Mesenchymal stem cell (in vitro differentiated cells and primary cell): Measurements from ENCODE around the gene COG7. TPM values are rescaled to one million over a fixed set of nuclear protein-coding genes. Genes with fewer than 3 reads are reported as not detected.

Source experiments
- DNase-seq: peaks from one replicate; pipeline ENCODE4 v3.0.0-alpha.2; 2013
- H2AFZ ChIP-seq: one replicate; pipeline ENCODE4 v1.6.1; 2013; ENCODE audit warnings: low read depth, mild to moderate bottlenecking, control low read depth, inconsistent platforms, low read length, moderate library complexity
- H2AK5ac ChIP-seq: 2 replicates; pipeline ENCODE4 v1.6.1; 2013; ENCODE audit warnings: low read length, moderate library complexity, mild to moderate bottlenecking, inconsistent platforms; ENCODE audit not compliant: severe bottlenecking
- H2BK120ac ChIP-seq: one replicate; pipeline ENCODE4 v1.6.1; 2013; ENCODE audit warnings: low read depth, mild to moderate bottlenecking, inconsistent platforms, low read length, moderate library complexity
- H2BK12ac ChIP-seq, 2 experiments: one replicate each; pipeline ENCODE4 v1.6.1; 2013; ENCODE audit warnings: inconsistent platforms in 2 of 2, low read length in 2 of 2, mild to moderate bottlenecking in 2 of 2, moderate library complexity in 2 of 2, control low read depth in 1 of 2
- H2BK15ac ChIP-seq: one replicate; pipeline ENCODE4 v1.6.1; 2013; ENCODE audit warnings: mild to moderate bottlenecking, low read depth, inconsistent platforms; ENCODE audit not compliant: poor library complexity, severe bottlenecking
- H2BK5ac ChIP-seq: 2 replicates; pipeline ENCODE4 v1.6.1; 2013; ENCODE audit warnings: low read depth, mild to moderate bottlenecking, low read length, control low read depth, inconsistent platforms; ENCODE audit not compliant: poor library complexity, severe bottlenecking
- H3K14ac ChIP-seq, 2 experiments: one replicate each; pipeline ENCODE4 v1.6.1; 2013; ENCODE audit warnings: inconsistent platforms in 2 of 2, low read length in 2 of 2, control low read depth in 1 of 2, mild to moderate bottlenecking in 1 of 2, moderate library complexity in 1 of 2
- H3K18ac ChIP-seq, 2 experiments: one replicate each; pipeline ENCODE4 v1.6.1; 2013; ENCODE audit warnings: inconsistent platforms in 2 of 2, low read length in 2 of 2, control low read depth in 1 of 2, low read depth in 1 of 2, mild to moderate bottlenecking in 1 of 2
- H3K23ac ChIP-seq, 2 experiments: one replicate each; pipeline ENCODE4 v1.6.1; 2013; ENCODE audit warnings: inconsistent platforms in 2 of 2, low read length in 2 of 2, mild to moderate bottlenecking in 2 of 2, moderate library complexity in 2 of 2, control low read depth in 1 of 2
- H3K27ac ChIP-seq: 2 replicates; pipeline ENCODE4 v1.5.1; 2013; ENCODE audit warnings: mild to moderate bottlenecking, moderate library complexity, low read length, control low read depth, inconsistent platforms; ENCODE audit not compliant: poor library complexity, severe bottlenecking
- H3K27me3 ChIP-seq, 2 experiments: 2 replicates each; pipeline versions ENCODE4 v1.6.1 to v1.7.0; 2013; ENCODE audit warnings: low read length in 2 of 2, mild to moderate bottlenecking in 2 of 2, moderate library complexity in 2 of 2, control low read depth in 1 of 2, inconsistent platforms in 1 of 2; ENCODE audit not compliant: control insufficient read depth in 1 of 2, insufficient read depth in 1 of 2
- H3K36me3 ChIP-seq, 2 experiments: 2 replicates each; pipeline versions ENCODE4 v1.6.1 to v1.7.0; 2013; ENCODE audit warnings: low read length in 2 of 2, control low read depth in 1 of 2, inconsistent platforms in 1 of 2, low read depth in 1 of 2, mild to moderate bottlenecking in 1 of 2; ENCODE audit not compliant: insufficient read depth in 2 of 2, control insufficient read depth in 1 of 2
- H3K4ac ChIP-seq, 2 experiments: one replicate each; pipeline ENCODE4 v1.6.1; 2013; ENCODE audit warnings: inconsistent platforms in 2 of 2, low read length in 2 of 2, mild to moderate bottlenecking in 2 of 2, moderate library complexity in 2 of 2, control low read depth in 1 of 2, low read depth in 1 of 2
- H3K4me1 ChIP-seq: 2 replicates; pipeline ENCODE4 v1.6.1; 2013; ENCODE audit warnings: low read depth, low read length, control low read depth; ENCODE audit not compliant: control insufficient read depth, insufficient read depth
- H3K4me2 ChIP-seq: 2 replicates; pipeline ENCODE4 v1.6.1; 2013; ENCODE audit warnings: low read length, mild to moderate bottlenecking, inconsistent platforms; ENCODE audit not compliant: poor library complexity, severe bottlenecking
- H3K4me3 ChIP-seq, 2 experiments: 2 replicates each; pipeline versions ENCODE4 v1.5.1 to v1.7.0; 2013; ENCODE audit warnings: low read length in 2 of 2, mild to moderate bottlenecking in 2 of 2, control low read depth in 1 of 2, low read depth in 1 of 2; ENCODE audit not compliant: insufficient read depth in 1 of 2
- H3K79me1 ChIP-seq: replicated peaks from 2 replicates; pipeline ENCODE4 v1.6.1; 2013; ENCODE audit warnings: mild to moderate bottlenecking, control low read depth, low read length, inconsistent platforms; ENCODE audit not compliant: poor library complexity, severe bottlenecking
- H3K9ac ChIP-seq: 2 replicates; pipeline ENCODE4 v1.7.0; 2013; ENCODE audit warnings: mild to moderate bottlenecking, low read length, moderate library complexity
- H3K9me3 ChIP-seq: 2 replicates; pipeline ENCODE4 v1.7.0; 2013; ENCODE audit warnings: mild to moderate bottlenecking, low read length; ENCODE audit not compliant: control insufficient read depth
- H4K8ac ChIP-seq: one replicate; pipeline ENCODE4 v1.6.1; 2013; ENCODE audit warnings: inconsistent platforms, mild to moderate bottlenecking, low read length, moderate library complexity
- H4K91ac ChIP-seq: one replicate; pipeline ENCODE4 v1.6.1; 2013; ENCODE audit warnings: mild to moderate bottlenecking, low read length, inconsistent platforms
- WGBS: methylation state at CpG from one replicate; pipeline ENCODE4 v1.1.7; 2013; ENCODE audit warnings: mixed read lengths; 5-methylcytosine and 5-hydroxymethylcytosine counted together
- polyA plus RNA-seq, 2 experiments: library from polyadenylated mRNA; stranded (reverse); fragments of 200-250 nt; gene quantifications; one replicate each; pipeline ENCODE4 v1.2.3, GENCODE V29; 2013

COG7 gene
- 14.8 TPM for polyA plus RNA-seq (2013, experiment 1 of 2)
- polyA plus RNA-seq (2013, experiment 2 of 2): 12.9 TPM

DNA sequence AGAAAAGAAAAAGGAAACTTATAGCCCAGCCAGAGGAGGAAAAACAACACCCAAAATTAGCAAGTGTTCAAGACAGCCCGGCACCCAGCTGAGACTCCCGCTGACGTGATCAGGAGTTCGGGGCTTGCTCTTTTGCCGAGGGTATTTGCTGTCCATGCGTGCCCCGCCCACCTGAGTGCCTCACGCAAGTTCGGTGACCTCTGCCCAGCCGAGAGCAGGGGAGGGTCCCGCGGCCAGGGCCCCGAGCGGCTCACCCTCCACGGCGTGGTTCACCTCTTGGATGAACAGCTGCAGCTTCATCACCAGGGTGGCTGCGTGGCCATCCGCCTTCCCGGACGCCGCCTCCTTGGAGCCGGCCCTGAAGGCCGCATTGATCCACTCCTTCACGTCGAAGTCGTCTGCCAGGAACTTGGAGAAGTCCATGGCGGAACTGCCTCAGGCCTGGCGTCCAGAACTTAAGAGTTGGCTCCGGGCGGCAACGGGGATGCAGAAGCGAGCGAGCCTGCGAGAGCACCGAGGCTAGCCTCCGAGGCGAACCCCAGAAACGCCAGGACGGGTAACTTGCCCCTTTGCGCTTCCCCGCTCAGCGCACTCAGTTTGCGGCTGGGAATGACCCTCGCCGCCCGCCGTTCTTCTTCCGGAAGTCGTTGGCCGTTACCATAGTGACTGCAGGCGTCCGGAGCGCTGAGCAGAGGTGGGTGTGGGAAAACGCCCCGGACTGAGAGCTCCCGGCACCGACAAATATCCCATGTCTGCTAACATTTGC, at the start of gene COG7:
Gene COG7 (minus strand): TSS at position 618 of the 766 bp plus-strand sequence. CDS start 195 bp downstream, at position 423.
- Histone ChIP-seq H2AFZ (peak within 1 kb of the TSS; percentile 99), H3K14ac (peak within 1 kb of the TSS in 1 of 2 experiments; percentile 89), H3K4ac (peak within 1 kb of the TSS; percentile 39 to 93), H2BK5ac (peak within 1 kb of the TSS; percentile 54), H4K91ac (peak within 1 kb of the TSS; percentile 96), H2BK15ac (peak within 1 kb of the TSS; percentile 60), H3K36me3 (peaks cover 0 to 2% of the 10 kb centered on the region in 2 experiments), H3K18ac (peak within 1 kb of the TSS; percentile 86 to 94), H2BK12ac (peak within 1 kb of the TSS in 1 of 2 experiments; percentile 45), H2AK5ac (no peak within 1 kb of the TSS), H3K79me1 (peaks cover 29% of the 10 kb centered on the region), H3K27me3 (no peaks in the 10 kb centered on the region), H4K8ac (peak within 1 kb of the TSS; percentile 91), H3K4me2 (peak within 1 kb of the TSS; percentile 82), H3K4me1 (peaks cover 12% of the 10 kb centered on the region), H3K23ac (peak within 1 kb of the TSS in 1 of 2 experiments; percentile 66), H3K27ac (peak within 1 kb of the TSS; percentile 87), H3K4me3 (peak within 1 kb of the TSS; percentile 85 to 88), H2BK120ac (peak within 1 kb of the TSS; percentile 6), H3K9ac (peak within 1 kb of the TSS; percentile 95), H3K9me3 (no peaks in the 10 kb centered on the region)
- under 1% methylated on average over 57 of the region's 57 CpGs for WGBS
- DNase-seq: peak; percentile 93

DNA sequence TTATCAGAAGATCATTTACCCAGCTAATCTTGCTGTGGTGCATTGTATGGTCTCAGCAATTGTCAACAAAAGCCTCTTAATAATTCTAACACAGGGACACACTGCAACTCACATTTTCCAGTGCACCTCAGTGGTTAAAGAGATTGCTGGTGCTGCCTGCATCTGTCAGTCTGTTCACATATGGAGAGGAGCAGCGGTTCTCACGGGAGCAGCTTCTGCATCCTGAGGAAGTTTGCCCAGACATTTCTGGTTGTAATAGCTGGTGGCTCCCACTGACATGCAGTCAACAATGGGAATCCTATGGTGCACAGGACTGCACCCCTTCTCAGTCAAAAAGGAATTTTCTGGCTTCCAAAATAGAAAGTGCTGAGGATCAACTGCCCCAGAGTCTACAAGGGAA, 49.5 kb upstream of the COG7 start:
- 82% methylated on average over 2 of the region's 2 CpGs for WGBS
- Histone ChIP-seq H2BK12ac (no peak overlapping the region), H3K27me3 (no peaks in the 10 kb centered on the region), H3K23ac (no peak overlapping the region), H2BK120ac (no peak overlapping the region), H3K9ac (no peak overlapping the region), H3K27ac (no peak overlapping the region), H2BK15ac (no peak overlapping the region), H3K18ac (no peak overlapping the region), H3K4me2 (no peak overlapping the region), H2AK5ac (no peak overlapping the region), H3K4ac (no peak overlapping the region), H3K14ac (no peak overlapping the region), H2AFZ (no peak overlapping the region), H3K4me3 (no peak overlapping the region), H4K8ac (no peak overlapping the region), H4K91ac (no peak overlapping the region), H2BK5ac (no peak overlapping the region), H3K79me1 (peaks cover 4% of the 10 kb centered on the region), H3K9me3 (no peaks in the 10 kb centered on the region), H3K36me3 (peaks cover 4 to 13% of the 10 kb centered on the region in 2 experiments), H3K4me1 (peaks cover 35% of the 10 kb centered on the region)
- no peak for DNase-seq

DNA sequence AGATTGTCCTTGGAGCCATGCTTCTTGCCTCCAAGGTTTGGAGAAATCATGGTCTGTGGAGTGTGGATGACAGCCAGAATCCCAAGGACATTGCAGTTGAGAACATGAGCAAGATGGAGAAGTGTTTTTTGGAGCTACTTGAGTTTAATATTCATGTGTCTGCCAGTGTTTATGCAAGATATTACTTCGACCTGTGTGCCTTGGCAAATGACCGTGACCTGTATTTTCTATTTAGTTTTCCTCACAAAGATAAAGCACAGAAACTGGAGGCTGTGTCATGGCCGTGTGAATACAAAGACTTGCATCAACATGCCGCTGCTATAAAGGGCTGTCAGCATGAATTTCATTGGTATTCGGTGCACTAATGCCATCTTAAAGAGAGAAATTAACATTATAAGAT, 48.3 kb upstream of the COG7 start:
- Histone ChIP-seq H4K8ac (no peak overlapping the region), H3K27me3 (no peaks in the 10 kb centered on the region), H3K4me3 (no peak overlapping the region), H2AK5ac (no peak overlapping the region), H2BK120ac (no peak overlapping the region), H3K9ac (no peak overlapping the region), H3K23ac (no peak overlapping the region), H3K4me1 (peaks cover 38% of the 10 kb centered on the region), H2AFZ (no peak overlapping the region), H3K4me2 (no peak overlapping the region), H2BK15ac (no peak overlapping the region), H3K79me1 (peaks cover 2% of the 10 kb centered on the region), H2BK12ac (no peak overlapping the region), H3K18ac (no peak overlapping the region), H3K14ac (no peak overlapping the region), H3K36me3 (peaks cover 4 to 13% of the 10 kb centered on the region in 2 experiments), H3K27ac (no peak overlapping the region), H3K9me3 (no peaks in the 10 kb centered on the region), H2BK5ac (no peak overlapping the region), H3K4ac (no peak overlapping the region), H4K91ac (no peak overlapping the region)
- WGBS: 92% methylated on average over 3 of the region's 5 CpGs
- DNase-seq: no peak

DNA sequence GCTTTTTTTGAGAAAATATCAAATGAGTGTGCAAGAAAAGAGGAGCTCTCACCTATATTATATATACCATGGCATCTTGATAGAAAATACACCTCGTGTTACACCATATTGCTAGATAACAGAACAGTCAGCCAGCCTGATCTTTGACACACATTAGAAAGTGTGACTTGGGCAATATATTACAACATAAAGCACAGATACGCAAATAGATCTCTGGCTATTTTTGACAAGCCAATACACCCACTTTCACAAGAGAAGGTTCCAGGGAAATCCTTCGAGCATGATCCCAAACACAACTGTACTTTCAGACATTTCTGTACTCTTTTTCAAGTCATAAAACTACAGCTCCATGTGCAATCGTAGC, 47.9 kb upstream of the COG7 start:
- Histone ChIP-seq H3K4me2 (no peak overlapping the region), H2AK5ac (no peak overlapping the region), H3K9ac (no peak overlapping the region), H3K27ac (no peak overlapping the region), H3K79me1 (peaks cover 2% of the 10 kb centered on the region), H3K4me3 (no peak overlapping the region), H3K23ac (no peak overlapping the region), H2BK120ac (no peak overlapping the region), H4K91ac (no peak overlapping the region), H3K18ac (no peak overlapping the region), H2BK5ac (no peak overlapping the region), H3K14ac (no peak overlapping the region), H2AFZ (no peak overlapping the region), H3K27me3 (no peaks in the 10 kb centered on the region), H2BK15ac (no peak overlapping the region), H2BK12ac (no peak overlapping the region), H3K9me3 (no peaks in the 10 kb centered on the region), H3K4me1 (peaks cover 35% of the 10 kb centered on the region), H4K8ac (no peak overlapping the region), H3K4ac (no peak overlapping the region), H3K36me3 (peaks cover 4 to 14% of the 10 kb centered on the region in 2 experiments)
- no peak for DNase-seq
- WGBS: 86% methylated on average over 4 of the region's 4 CpGs
